ENCODE data around the gene CCR9.

GRCh38 chr3:45914362-45915058 is 28.2 kb downstream of the CCR9 start:
- no peak for TF ChIP-seq TAF1 (IDR thresholded peaks at IDR 0.05; ENCODE audit: low read depth)
- TF ChIP-seq POLR2AphosphoS5 (IDR thresholded peaks at IDR 0.05) = no peak
- TF ChIP-seq CTCF (IDR thresholded peaks at IDR 0.05; ENCODE audit: poor library complexity, severe bottlenecking) = no peak
- no peak for TF ChIP-seq EZH2 (IDR thresholded peaks at IDR 0.05; ENCODE audit: borderline replicate concordance, insufficient read depth, low read length, poor library complexity, severe bottlenecking)
- no peak for TF ChIP-seq REST (IDR thresholded peaks at IDR 0.05; ENCODE audit: borderline replicate concordance)
- TF ChIP-seq EP300 (conservative IDR thresholded peaks at IDR 0.05; ENCODE audit: poor library complexity, severe bottlenecking) = no peak
- TF ChIP-seq RAD21 (conservative IDR thresholded peaks at IDR 0.05) = no peak
